Mucosa of descending colon (tissue), 3 donors: Measurements from ENCODE around the gene ZBTB5. TPM values are rescaled to one million over a fixed set of nuclear protein-coding genes. Genes with fewer than 3 reads are reported as not detected.
A peak's percentile ranks its signal among the peaks of the same experiment; 100 is the strongest.
"Not testable (repeated sequence)": the region's sequence is repeated elsewhere in the genome, so short reads cannot be mapped to it uniquely, and the experiment has no call there.

Experiments used
- ATAC-seq: fragments of 200-7000 bp; cut with Tn5 transposase; one replicate; pipeline ENCODE4 v1.9.1; 2020; ENCODE audit warnings: mild to moderate bottlenecking, moderate library complexity
- DNase-seq, 3 donors: peaks; one replicate each; pipeline ENCODE4 v3.0.0-alpha.2; 2020
- H3K36me3 ChIP-seq: fragments of 200-600 bp; one replicate; pipeline ENCODE4 v1.8.0; 2021; ENCODE audit warnings: low read depth, mild to moderate bottlenecking
- H3K4me1 ChIP-seq: fragments of 200-600 bp; one replicate; pipeline ENCODE4 v1.8.0; 2021; ENCODE audit warnings: low read depth, mild to moderate bottlenecking
- H3K4me3 ChIP-seq: fragments of 200-600 bp; one replicate; pipeline ENCODE4 v1.8.0; 2021; ENCODE audit warnings: mild to moderate bottlenecking
- H3K9me3 ChIP-seq: fragments of 200-600 bp; one replicate; pipeline ENCODE4 v1.8.0; 2021; ENCODE audit warnings: mild to moderate bottlenecking
- CTCF ChIP-seq: fragments of 200-600 bp; IDR thresholded peaks from one replicate; pipeline ENCODE4 v1.8.0; 2022; ENCODE audit warnings: antibody characterized with exemption, mild to moderate bottlenecking
- intact Hi-C, 2 donors: fragments of 100-400 bp; cut with DNase I in 1 of 2; cut with micrococcal nuclease in 1 of 2; formaldehyde crosslinking; loops; one replicate each; pipeline versions ENCODE4 v1.11.0 to v1.11.1; 2022; cut with DNase I, micrococcal nuclease
- total RNA-seq, 3 donors: library from RNA; stranded (reverse); fragmentation: NEBNext Ultra II Directional in 2 of 3; extraction: Animal tissue kit (Norgen Biotek cat#: 25700) in 2 of 3; gene quantifications; one replicate each; pipeline versions ENCODE4 v1.2.1 to v1.2.4, GENCODE V29; 2021 to 2023
- donor health status: DM: no; HTN: no; CAD: no; lungs with moderate emphysema.
- donor health status: DM: no; HTN: no; CAD: no.
- donor health status: DM: no; HTN: yes; CAD: no.

ZBTB5 gene
- total RNA-seq, 3 donors from 2014 or later, result 7.8 to 11.9 (median 9.5) TPM

GRCh38 chr9:37485389-37486255 lies 20.4 kb upstream of the ZBTB5 start, which contains the start of gene POLR1E:
Gene POLR1E (plus strand): TSS chr9:37485948. CDS start chr9:37486048, 100 bp downstream.
- H3K9me3 ChIP-seq, result no peaks in the 10 kb centered on the region
- ATAC-seq, result peak; percentile 99
- no peak for TF ChIP-seq CTCF
- H3K4me3 ChIP-seq, result peak within 1 kb of the TSS; percentile 43
- H3K4me1 ChIP-seq, result peaks cover 20% of the 10 kb centered on the region
- no peaks in the 10 kb centered on the region for H3K36me3 ChIP-seq
- intact Hi-C loops, result no loop called here
- peak; percentile 98 for DNase-seq

DNA sequence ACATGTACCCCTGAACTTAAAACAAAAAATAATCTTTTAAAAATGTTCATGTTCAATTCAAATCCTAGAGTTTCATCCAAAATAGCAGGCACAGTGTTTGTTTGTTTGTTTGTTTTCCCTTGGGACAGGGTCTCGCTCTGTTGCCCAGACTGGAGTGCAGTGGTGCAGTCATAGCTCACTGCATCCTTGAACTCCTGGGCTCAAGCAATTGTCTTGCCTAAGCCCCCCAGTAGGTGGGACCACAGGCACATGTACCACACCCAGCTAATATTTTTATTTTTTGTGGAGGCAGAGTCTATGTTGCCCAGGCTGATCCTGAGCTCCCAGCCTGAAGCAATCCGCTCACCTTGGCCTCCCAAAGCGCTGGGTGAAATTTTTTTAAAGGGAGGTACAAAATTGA lies 15.5 kb upstream of the ZBTB5 start:
- no peaks in the 10 kb centered on the region for H3K9me3 ChIP-seq

DNA sequence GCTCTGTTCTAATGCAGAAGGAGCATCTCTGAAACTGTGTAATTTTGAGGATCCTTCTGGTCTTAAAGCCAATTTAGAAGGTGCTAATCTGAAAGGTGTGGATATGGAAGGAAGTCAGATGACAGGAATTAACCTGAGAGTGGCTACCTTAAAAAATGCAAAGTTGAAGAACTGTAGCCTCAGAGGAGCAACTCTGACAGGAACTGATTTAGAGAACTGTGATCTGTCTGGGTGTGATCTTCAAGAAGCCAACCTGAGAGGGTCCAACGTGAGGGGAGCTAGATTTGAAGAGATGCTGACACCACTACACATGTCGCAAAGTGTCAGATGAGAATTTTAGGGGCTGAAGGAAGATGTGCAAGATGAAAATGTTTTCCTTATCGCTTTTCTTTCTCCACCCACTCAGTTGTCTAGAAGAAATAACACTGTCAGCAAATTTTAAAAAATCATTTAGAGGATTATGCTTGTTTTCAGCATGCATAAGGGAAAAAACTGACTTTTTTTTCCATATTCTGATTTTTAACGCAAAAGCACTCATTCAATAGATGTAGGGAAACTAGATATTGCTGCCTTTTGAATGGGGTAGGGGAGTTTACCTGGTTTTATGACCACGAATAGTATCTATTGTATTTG lies 12.9 kb upstream of the ZBTB5 start:
- H3K4me3 ChIP-seq, H3K36me3 ChIP-seq, intact Hi-C loops, DNase-seq, H3K4me1 ChIP-seq, H3K9me3 ChIP-seq, ATAC-seq: not testable (repeated sequence)

More for the DNA sequence above, 15.5 kb upstream of the ZBTB5 start:
- no peak overlapping the region for H3K4me3 ChIP-seq
- intact Hi-C loops, result no loop called here
- no peaks in the 10 kb centered on the region for H3K36me3 ChIP-seq
- ATAC-seq, result no peak
- peaks cover 2% of the 10 kb centered on the region for H3K4me1 ChIP-seq
- no peak for DNase-seq
- no peak for TF ChIP-seq CTCF

DNA sequence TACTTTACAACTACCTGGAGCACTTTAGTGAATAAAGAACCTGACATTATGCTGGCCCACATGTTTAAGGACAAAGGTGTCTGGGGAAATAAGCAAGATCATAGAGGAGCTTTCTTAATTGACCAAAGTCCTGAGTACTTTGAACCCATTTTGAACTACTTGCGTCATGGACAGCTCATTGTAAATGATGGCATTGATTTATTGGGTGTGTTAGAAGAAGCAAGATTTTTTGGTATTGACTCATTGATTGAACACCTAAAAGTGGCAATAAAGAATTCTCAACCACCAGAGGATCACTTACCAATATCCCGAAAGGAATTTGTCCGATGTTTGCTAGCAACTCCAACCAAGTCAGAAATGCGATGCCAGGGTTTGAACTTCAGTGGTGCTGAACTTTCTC lies 12.2 kb upstream of the ZBTB5 start:
- DNase-seq, H3K4me3 ChIP-seq, H3K9me3 ChIP-seq, H3K4me1 ChIP-seq, H3K36me3 ChIP-seq, intact Hi-C loops: not testable (repeated sequence)
- peak; percentile 32 for ATAC-seq

- Histone ChIP-seq H3K4me1 (no peaks in the 10 kb centered on the region), H3K36me3 (no peaks in the 10 kb centered on the region), H3K9me3 (peaks cover 5% of the 10 kb centered on the region), H3K4me3 (no peak overlapping the region)
- TF ChIP-seq CTCF, result no peak
- intact Hi-C loops, result no loop called here
- no peak for ATAC-seq
- no peak for DNase-seq
These were observed 11.7 kb upstream of the ZBTB5 start for GRCh38 chr9:37476930-37477329.

DNA sequence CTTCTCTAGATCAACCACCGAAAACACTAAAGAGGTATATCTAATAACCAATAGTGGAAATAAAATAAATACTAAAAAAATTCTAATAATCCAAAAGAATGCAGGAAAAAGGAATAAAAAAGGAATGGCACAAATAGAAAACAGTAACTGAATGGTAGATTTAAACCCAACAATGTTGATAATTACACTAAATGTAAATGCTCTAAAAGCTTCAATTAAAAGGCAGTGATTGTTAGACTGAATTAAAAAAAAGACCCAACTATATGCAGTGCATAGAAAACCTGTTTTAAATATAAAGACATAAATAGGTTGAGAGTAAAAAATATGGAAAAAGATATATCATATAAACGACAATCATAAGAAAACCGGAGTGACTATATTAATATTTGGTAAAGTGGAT lies 9.2 kb upstream of the ZBTB5 start:
- no peak for DNase-seq
- no peaks in the 10 kb centered on the region for H3K36me3 ChIP-seq
- no peak for TF ChIP-seq CTCF
- no peak overlapping the region for H3K4me3 ChIP-seq
- H3K4me1 ChIP-seq, result no peaks in the 10 kb centered on the region
- no peak for ATAC-seq
- intact Hi-C loops, result no loop called here
- peaks cover 5% of the 10 kb centered on the region for H3K9me3 ChIP-seq

GRCh38 chr9:37473982-37474381 lies 8.7 kb upstream of the ZBTB5 start:
- H3K4me3 ChIP-seq, H3K4me1 ChIP-seq, H3K9me3 ChIP-seq, H3K36me3 ChIP-seq, DNase-seq, intact Hi-C loops, ATAC-seq: not testable (repeated sequence)
